ENCODE measurements around the gene GPRIN3. TPM values are rescaled to one million over a fixed set of nuclear protein-coding genes. Genes with fewer than 3 reads are reported as not detected.
A peak's percentile ranks its signal among the peaks of the same experiment; 100 is the strongest.

The GPRIN3 gene
- total RNA-seq, 1 experiment from 2014 or later, result 0.39 TPM

DNA sequence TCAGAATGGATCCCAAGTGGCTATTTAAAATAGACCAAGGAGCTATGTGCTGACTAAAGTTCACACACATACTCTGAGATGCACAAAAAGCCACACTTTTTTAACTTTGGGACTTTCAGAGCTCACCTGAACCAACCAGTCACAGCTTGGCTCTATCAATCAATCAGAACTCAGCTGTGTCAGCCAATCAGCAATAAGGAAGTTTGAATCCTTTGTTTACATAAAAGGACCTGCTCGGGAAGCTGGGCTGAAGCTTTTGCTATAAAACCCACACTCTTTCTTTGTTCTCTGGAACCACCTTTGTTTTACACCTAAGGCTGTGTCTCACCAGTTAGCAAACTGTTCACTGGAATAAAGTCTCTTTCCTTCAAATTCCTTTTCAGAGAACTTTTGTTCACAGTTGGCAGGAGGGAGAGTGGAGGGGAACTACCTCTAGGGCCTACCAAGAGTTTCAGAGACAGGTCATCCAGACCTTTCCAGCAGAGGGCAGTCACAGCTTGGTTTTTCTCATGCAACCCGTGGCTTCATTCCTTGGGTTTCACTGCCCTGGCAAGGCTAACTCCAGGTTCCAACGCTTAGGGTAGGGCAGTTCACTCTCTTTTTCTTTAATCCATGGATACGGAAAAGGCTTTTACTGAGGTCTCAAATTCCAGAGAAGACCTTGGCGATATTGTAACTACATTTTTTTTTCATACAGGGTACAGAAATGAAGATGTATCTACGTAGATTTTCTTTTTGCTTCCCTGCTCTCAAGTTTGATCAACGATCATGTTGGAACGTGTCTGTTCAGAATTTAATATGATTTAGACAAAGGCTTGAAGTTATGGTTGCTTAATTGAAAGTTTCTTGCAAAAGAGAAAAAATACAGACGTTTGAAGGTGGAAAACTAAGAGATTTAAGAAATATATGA, 80.7 kb downstream of the GPRIN3 start:
- peaks cover 0 to 12% of the 10 kb centered on the region in 2 experiments; a peak in 2 of 4 replicates for H3K4me1 ChIP-seq (ENCODE audit: control insufficient read depth in 1 of 2, insufficient read depth in 2 of 2, low read length in 2 of 2)
- no peaks in the 10 kb centered on the region for H3K27me3 ChIP-seq (ENCODE audit: insufficient read depth, low read length)
- no peaks in the 10 kb centered on the region for H4K20me1 ChIP-seq (ENCODE audit: insufficient read depth)
- intact Hi-C loops (cut with micrococcal nuclease), result loop anchor here (1.0 to 10.0 kb wide), 4 partner anchors 68 to 678 kb away; no protein-coding TSS in a partner anchor
- no TSS peak for BruUV-seq (replicated peaks)
- RAD21 ChIA-PET (ENCODE audit: low non-redundant PET in 1 of 2, low total read pairs in 2 of 2, uncharacterized antibody in 2 of 2, unreplicated experiment in 2 of 2), result no interaction called here
- H3K4me3 ChIP-seq (replicated peaks in 1 of 2; ENCODE audit: low read depth in 1 of 2, low read length in 2 of 2), result no peak overlapping the region
- peak; percentile 82 for DNase-seq (ENCODE audit: low read depth, low spot score)
- peak; percentile 99 for ATAC-seq
- H2AFZ ChIP-seq (ENCODE audit: low read depth, low read length, poor library complexity, severe bottlenecking), result peak overlapping the region; percentile 93
- H3K9me2 ChIP-seq (ENCODE audit: insufficient read depth), result no peaks in the 10 kb centered on the region
- no peak overlapping the region for H3K27ac ChIP-seq (ENCODE audit: low read depth, low read length)
- H3K9ac ChIP-seq (ENCODE audit: low read length), result no peak overlapping the region
- H3K9me3 ChIP-seq (ENCODE audit: control insufficient read depth in 1 of 2, insufficient read depth in 1 of 2, low read depth in 1 of 2, low read length in 2 of 2), result no peaks in the 10 kb centered on the region
- H3K79me2 ChIP-seq (ENCODE audit: insufficient read depth, low read length), result no peaks in the 10 kb centered on the region
- CTCF ChIA-PET, result interaction anchor here (0.7 to 2.3 kb wide), 15 partner anchors 9 to 804 kb away, joined by 3 to 11 read pairs (median 4); no protein-coding TSS in a partner anchor
- TF ChIP-seq, protein P1, sequence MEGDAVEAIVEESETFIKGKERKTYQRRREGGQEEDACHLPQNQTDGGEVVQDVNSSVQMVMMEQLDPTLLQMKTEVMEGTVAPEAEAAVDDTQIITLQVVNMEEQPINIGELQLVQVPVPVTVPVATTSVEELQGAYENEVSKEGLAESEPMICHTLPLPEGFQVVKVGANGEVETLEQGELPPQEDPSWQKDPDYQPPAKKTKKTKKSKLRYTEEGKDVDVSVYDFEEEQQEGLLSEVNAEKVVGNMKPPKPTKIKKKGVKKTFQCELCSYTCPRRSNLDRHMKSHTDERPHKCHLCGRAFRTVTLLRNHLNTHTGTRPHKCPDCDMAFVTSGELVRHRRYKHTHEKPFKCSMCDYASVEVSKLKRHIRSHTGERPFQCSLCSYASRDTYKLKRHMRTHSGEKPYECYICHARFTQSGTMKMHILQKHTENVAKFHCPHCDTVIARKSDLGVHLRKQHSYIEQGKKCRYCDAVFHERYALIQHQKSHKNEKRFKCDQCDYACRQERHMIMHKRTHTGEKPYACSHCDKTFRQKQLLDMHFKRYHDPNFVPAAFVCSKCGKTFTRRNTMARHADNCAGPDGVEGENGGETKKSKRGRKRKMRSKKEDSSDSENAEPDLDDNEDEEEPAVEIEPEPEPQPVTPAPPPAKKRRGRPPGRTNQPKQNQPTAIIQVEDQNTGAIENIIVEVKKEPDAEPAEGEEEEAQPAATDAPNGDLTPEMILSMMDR (IDR thresholded peaks at IDR 0.05 in 2 of 3, conservative IDR thresholded peaks at IDR 0.05 in 1 of 3; ENCODE audit: borderline replicate concordance in 1 of 3, insufficient read depth in 1 of 3, low read depth in 2 of 3, low read length in 2 of 3), result peak; percentile 71 to 80 (median 74); a peak in 5 of 6 replicates
- TF ChIP-seq RAD21 (IDR thresholded peaks at IDR 0.05; ENCODE audit: low read depth), result peak; percentile 82
- TF ChIP-seq EGR1 (IDR thresholded peaks at IDR 0.05; ENCODE audit: low read depth), result no peak
- no peak for TF ChIP-seq SP1 (IDR thresholded peaks at IDR 0.05; ENCODE audit: low read depth)
- TF ChIP-seq, protein P2, sequence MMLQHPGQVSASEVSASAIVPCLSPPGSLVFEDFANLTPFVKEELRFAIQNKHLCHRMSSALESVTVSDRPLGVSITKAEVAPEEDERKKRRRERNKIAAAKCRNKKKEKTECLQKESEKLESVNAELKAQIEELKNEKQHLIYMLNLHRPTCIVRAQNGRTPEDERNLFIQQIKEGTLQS (IDR thresholded peaks at IDR 0.05), result no peak
- TF ChIP-seq CBX3 (IDR thresholded peaks at IDR 0.05; ENCODE audit: low read depth), result 0 out of 2 replicates have a peak, but pooled peaks have one; percentile 39
- no peak for TF ChIP-seq SIN3A (IDR thresholded peaks at IDR 0.05; ENCODE audit: low read depth)
- POLR2A ChIA-PET, result interaction anchor here (1.2 kb wide), 1 partner anchor 31 kb away, joined by 3 read pairs; no protein-coding TSS in a partner anchor
- peak overlapping the region; percentile 10; the same call in 1 of the 2 replicates for H3K4me2 ChIP-seq (ENCODE audit: low read length)
- H3K36me3 ChIP-seq (ENCODE audit: control insufficient read depth in 1 of 2, insufficient read depth in 2 of 2, low read length in 2 of 2), result no peaks in the 10 kb centered on the region

All from HCT116 (cell line).